ENCODE results near the gene XCL1.
"Not testable (repeated sequence)": the region's sequence is repeated elsewhere in the genome, so short reads cannot be mapped to it uniquely, and the experiment has no call there.

GRCh38 chr1:168542978-168543377, 33.4 kb upstream of the XCL1 start:
- TF ChIP-seq EZH2, EZH2phosphoT487, CTCF (IDR thresholded peaks at IDR 0.05): not testable (repeated sequence)

Measured in neural progenitor cell (in vitro differentiated cells).